HepG2 (cell line): ENCODE results near the gene S100A8. TPM values are rescaled to one million over a fixed set of nuclear protein-coding genes. Genes with fewer than 3 reads are reported as not detected.

Experiments used
- AGO1 ChIP-seq: fragments of 200-400 bp; formaldehyde crosslinking; IDR thresholded peaks from 2 replicates; pipeline ENCODE4 v1.6.1; 2017; ENCODE audit warnings: mild to moderate bottlenecking, low read depth, low read length, moderate library complexity; ENCODE audit not compliant: poor library complexity, severe bottlenecking
- ARNT ChIP-seq: fragments of 450-650 bp; IDR thresholded peaks from 2 replicates; pipeline ENCODE4 v1.6.1; 2017
- CBX1 ChIP-seq: IDR thresholded peaks from one replicate; pipeline ENCODE4 v1.6.1; 2016; ENCODE audit warnings: antibody characterized with exemption, low read depth
- DNMT1 ChIP-seq: sonication (generic); formaldehyde crosslinking; IDR thresholded peaks from 2 replicates; pipeline ENCODE4 v1.5.1; 2020; ENCODE audit warnings: mild to moderate bottlenecking, missing genetic modification reagents
- FOXA1 ChIP-seq, 2 experiments: fragments of 450-650 bp in 1 of 2; sonication (generic) in 1 of 2; formaldehyde crosslinking in 1 of 2; IDR thresholded peaks; 2 replicates each; pipeline versions ENCODE4 v1.4.0 to v1.6.1; 2016 to 2020; ENCODE audit warnings: missing genetic modification reagents in 1 of 2
- GMEB2 ChIP-seq: IDR thresholded peaks from 2 replicates; pipeline ENCODE4 v1.6.1; 2016; ENCODE audit warnings: missing biosample characterization, missing genetic modification reagents, low read depth
- HNRNPK ChIP-seq: fragments of 200-400 bp; formaldehyde crosslinking; IDR thresholded peaks from 2 replicates; pipeline ENCODE4 v1.6.1; 2018; ENCODE audit warnings: low read length, low read depth, moderate library complexity, mild to moderate bottlenecking; ENCODE audit not compliant: poor library complexity, severe bottlenecking
- JDP2 ChIP-seq: sonication (generic); formaldehyde crosslinking; IDR thresholded peaks from 2 replicates; pipeline ENCODE4 v1.8.1; 2022; ENCODE audit warnings: missing genetic modification reagents, borderline replicate concordance
- MAFK ChIP-seq, 2 experiments: IDR thresholded peaks in 1 of 2; conservative IDR thresholded peaks in 1 of 2; 2 replicates each; pipeline ENCODE4 v1.6.1; 2011; ENCODE audit warnings: improper control_type of control experiment in 2 of 2, low read length in 2 of 2
- MNT ChIP-seq: fragments of 450-650 bp; IDR thresholded peaks from 2 replicates; pipeline ENCODE4 v1.6.1; 2016
- MXD1 ChIP-seq: sonication (generic); formaldehyde crosslinking; IDR thresholded peaks from 2 replicates; pipeline ENCODE4 v1.4.0; 2020; ENCODE audit warnings: mild to moderate bottlenecking, missing genetic modification reagents
- NONO ChIP-seq, 2 experiments: fragments of 450-650 bp in 1 of 2; sonication (generic) in 1 of 2; formaldehyde crosslinking in 1 of 2; IDR thresholded peaks in 1 of 2; conservative IDR thresholded peaks in 1 of 2; 2 replicates each; pipeline versions ENCODE4 v1.6.1 to v1.8.0; 2017 to 2022; ENCODE audit warnings: mild to moderate bottlenecking in 1 of 2, missing genetic modification reagents in 1 of 2, moderate library complexity in 1 of 2
- NPAS2 ChIP-seq: sonication (generic); formaldehyde crosslinking; IDR thresholded peaks from 2 replicates; pipeline ENCODE4 v1.8.0; 2022; ENCODE audit warnings: mild to moderate bottlenecking, missing genetic modification reagents, borderline replicate concordance
- RARG ChIP-seq: sonication (generic); formaldehyde crosslinking; IDR thresholded peaks from 2 replicates; pipeline ENCODE4 v1.4.0; 2020; ENCODE audit warnings: low read depth, mild to moderate bottlenecking, missing genetic modification reagents
- SIN3B ChIP-seq: fragments of 150-350 bp; IDR thresholded peaks from 2 replicates; pipeline ENCODE4 v1.6.1; 2014; ENCODE audit warnings: low read length
- SIX4 ChIP-seq: sonication (generic); formaldehyde crosslinking; IDR thresholded peaks from 2 replicates; pipeline ENCODE4 v1.4.0; 2020; ENCODE audit warnings: missing genetic modification reagents
- THAP11 ChIP-seq: IDR thresholded peaks from 2 replicates; pipeline ENCODE4 v1.6.1; 2016; ENCODE audit warnings: missing biosample characterization, missing genetic modification reagents
- ZNF12 ChIP-seq: sonication (generic); formaldehyde crosslinking; IDR thresholded peaks from 2 replicates; pipeline ENCODE4 v1.5.0; 2020; ENCODE audit warnings: missing genetic modification reagents
- polyA plus RNA-seq, 8 experiments: library from polyadenylated mRNA; depleted of rRNA in 3 of 8; stranded (reverse) in 7 of 8; unstranded in 1 of 8; fragments of >200 nt; fragmentation: Illumina TruSeq in 4 of 8; extraction: Trizol in 4 of 8; gene quantifications; 2 replicates each; pipeline versions ENCODE4 v1.2.1 to v1.2.3, GENCODE V29; 2011 to 2016; ENCODE audit warnings: low read depth in 4 of 8, missing spikeins in 1 of 8, mixed read lengths in 1 of 8; ENCODE audit not compliant: insufficient read depth in 1 of 8
- total RNA-seq, 5 experiments: library from RNA; depleted of rRNA; stranded (reverse); fragments of >200 nt; fragmentation: Illumina TruSeq; extraction: Trizol; gene quantifications; 2 replicates each; pipeline ENCODE4 v1.2.3, GENCODE V29; 2016; ENCODE audit warnings: low read depth in 1 of 5
- TF ChIP-seq, protein P1 (sequence below): sonication (generic); formaldehyde crosslinking; IDR thresholded peaks from 2 replicates; pipeline ENCODE4 v1.5.0; 2020; ENCODE audit warnings: mild to moderate bottlenecking, missing genetic modification reagents, moderate library complexity
- TF ChIP-seq, protein P2 (sequence below), 2 experiments: sonication (generic) in 1 of 2; formaldehyde crosslinking in 1 of 2; IDR thresholded peaks; 2 replicates each; pipeline versions ENCODE4 v1.4.0 to v1.6.1; 2016 to 2020; ENCODE audit warnings: borderline replicate concordance in 1 of 2, low read depth in 1 of 2, mild to moderate bottlenecking in 1 of 2, missing genetic modification reagents in 1 of 2

S100A8 gene
- total and polyA plus RNA-seq, 2 of the 13 experiments (the other 11 are each of a cell fraction or from before 2014, with no cell fraction given): not detected

GRCh38 chr1:153422450-153423068, 31.7 kb upstream of the S100A8 start (continued):
- no peak for TF ChIP-seq MXD1
- no peak for TF ChIP-seq DNMT1 (CRISPR knock-in tag)
- TF ChIP-seq, protein P1, sequence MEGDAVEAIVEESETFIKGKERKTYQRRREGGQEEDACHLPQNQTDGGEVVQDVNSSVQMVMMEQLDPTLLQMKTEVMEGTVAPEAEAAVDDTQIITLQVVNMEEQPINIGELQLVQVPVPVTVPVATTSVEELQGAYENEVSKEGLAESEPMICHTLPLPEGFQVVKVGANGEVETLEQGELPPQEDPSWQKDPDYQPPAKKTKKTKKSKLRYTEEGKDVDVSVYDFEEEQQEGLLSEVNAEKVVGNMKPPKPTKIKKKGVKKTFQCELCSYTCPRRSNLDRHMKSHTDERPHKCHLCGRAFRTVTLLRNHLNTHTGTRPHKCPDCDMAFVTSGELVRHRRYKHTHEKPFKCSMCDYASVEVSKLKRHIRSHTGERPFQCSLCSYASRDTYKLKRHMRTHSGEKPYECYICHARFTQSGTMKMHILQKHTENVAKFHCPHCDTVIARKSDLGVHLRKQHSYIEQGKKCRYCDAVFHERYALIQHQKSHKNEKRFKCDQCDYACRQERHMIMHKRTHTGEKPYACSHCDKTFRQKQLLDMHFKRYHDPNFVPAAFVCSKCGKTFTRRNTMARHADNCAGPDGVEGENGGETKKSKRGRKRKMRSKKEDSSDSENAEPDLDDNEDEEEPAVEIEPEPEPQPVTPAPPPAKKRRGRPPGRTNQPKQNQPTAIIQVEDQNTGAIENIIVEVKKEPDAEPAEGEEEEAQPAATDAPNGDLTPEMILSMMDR (CRISPR knock-in tag): no peak
- no peak for TF ChIP-seq MNT
- TF ChIP-seq SIX4 (CRISPR knock-in tag): no peak
- TF ChIP-seq AGO1: no peak
- TF ChIP-seq HNRNPK: no peak
- no peak for TF ChIP-seq NPAS2
- TF ChIP-seq NONO (IDR thresholded peaks at IDR 0.05): no peak
- no peak for TF ChIP-seq NONO (CRISPR knock-in tag; conservative IDR thresholded peaks at IDR 0.05)
- no peak for TF ChIP-seq MAFK (conservative IDR thresholded peaks at IDR 0.05 in 1 of 2, IDR thresholded peaks at IDR 0.05 in 1 of 2; ENCODE audit: low read length in 2 of 2)
- no peak for TF ChIP-seq SIN3B
- no peak; the same call in 1 of the 2 replicates for TF ChIP-seq JDP2 (CRISPR knock-in tag)
- TF ChIP-seq FOXA1 (IDR thresholded peaks at IDR 0.05): no peak
- no peak for TF ChIP-seq FOXA1 (CRISPR knock-in tag; IDR thresholded peaks at IDR 0.05)
- no peak for TF ChIP-seq RARG
- no peak for TF ChIP-seq CBX1
- peak; percentile 49; the same call in 1 of the 2 replicates for TF ChIP-seq THAP11
- no peak for TF ChIP-seq GMEB2 (CRISPR knock-in tag)
- TF ChIP-seq ZNF12 (CRISPR knock-in tag): no peak
- no peak for TF ChIP-seq ARNT
- TF ChIP-seq, protein P2, sequence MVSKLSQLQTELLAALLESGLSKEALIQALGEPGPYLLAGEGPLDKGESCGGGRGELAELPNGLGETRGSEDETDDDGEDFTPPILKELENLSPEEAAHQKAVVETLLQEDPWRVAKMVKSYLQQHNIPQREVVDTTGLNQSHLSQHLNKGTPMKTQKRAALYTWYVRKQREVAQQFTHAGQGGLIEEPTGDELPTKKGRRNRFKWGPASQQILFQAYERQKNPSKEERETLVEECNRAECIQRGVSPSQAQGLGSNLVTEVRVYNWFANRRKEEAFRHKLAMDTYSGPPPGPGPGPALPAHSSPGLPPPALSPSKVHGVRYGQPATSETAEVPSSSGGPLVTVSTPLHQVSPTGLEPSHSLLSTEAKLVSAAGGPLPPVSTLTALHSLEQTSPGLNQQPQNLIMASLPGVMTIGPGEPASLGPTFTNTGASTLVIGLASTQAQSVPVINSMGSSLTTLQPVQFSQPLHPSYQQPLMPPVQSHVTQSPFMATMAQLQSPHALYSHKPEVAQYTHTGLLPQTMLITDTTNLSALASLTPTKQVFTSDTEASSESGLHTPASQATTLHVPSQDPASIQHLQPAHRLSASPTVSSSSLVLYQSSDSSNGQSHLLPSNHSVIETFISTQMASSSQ (IDR thresholded peaks at IDR 0.05; ENCODE audit: low read depth): no peak
- TF ChIP-seq, protein P2 (CRISPR knock-in tag; IDR thresholded peaks at IDR 0.05; ENCODE audit: borderline replicate concordance): no peak
